ENCODE data around the gene CCDC13.
A peak's percentile ranks its signal among the peaks of the same experiment; 100 is the strongest.
"Not testable (repeated sequence)": the region's sequence is repeated elsewhere in the genome, so short reads cannot be mapped to it uniquely, and the experiment has no call there.

CCDC13 gene, protein sequence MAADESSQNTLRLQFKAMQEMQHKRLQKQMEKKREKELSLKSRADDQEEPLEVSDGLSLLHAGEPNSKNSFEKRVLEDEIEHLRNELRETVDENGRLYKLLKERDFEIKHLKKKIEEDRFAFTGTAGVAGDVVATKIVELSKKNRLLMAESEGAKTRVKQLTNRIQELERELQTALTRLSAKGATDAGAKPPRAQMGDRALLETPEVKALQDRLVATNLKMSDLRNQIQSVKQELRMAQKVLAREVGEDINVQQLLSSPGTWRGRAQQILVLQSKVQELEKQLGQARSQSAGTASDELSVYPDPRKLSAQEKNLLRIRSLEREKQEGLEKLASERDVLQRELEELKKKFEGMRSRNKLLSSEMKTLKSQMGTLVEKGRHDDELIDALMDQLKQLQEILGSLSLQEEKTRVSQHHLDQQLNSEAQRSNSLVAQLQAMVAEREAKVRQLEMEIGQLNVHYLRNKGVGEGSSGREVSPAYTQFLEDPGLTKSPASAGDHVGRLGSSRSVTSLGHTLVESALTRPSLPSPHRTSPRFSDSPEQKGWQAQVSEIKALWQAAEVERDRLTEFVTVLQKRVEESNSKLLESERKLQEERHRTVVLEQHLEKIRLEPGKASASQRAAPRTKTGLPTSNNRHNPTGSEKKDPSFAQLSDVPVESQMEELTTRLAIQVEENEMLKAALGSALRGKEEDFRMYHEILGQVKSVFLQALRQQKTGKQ

GRCh38 chr3:42772670-42773408, at the start of gene CCDC13:
TSS of gene CCDC13 (minus strand) at chr3:42773253. CDS start at chr3:42758345, 14,908 bp downstream.
- Histone ChIP-seq H3K9me3 (no peaks in the 10 kb centered on the region; the same call in 1 of the 2 replicates), H3K4me3 (peak within 1 kb of the TSS; percentile 28), H3K4me1 (peaks cover 3% of the 10 kb centered on the region), H3K36me3 (replicated peaks) (no peaks in the 10 kb centered on the region), H3K27me3 (ENCODE audit: low read depth) (peaks cover 7% of the 10 kb centered on the region)
- peak; percentile 80 to 94 for DNase-seq (ENCODE audit: low spot score in 2 of 2)
- in situ Hi-C loops (cut with MboI; ENCODE audit: low sequenced_read_pairs): no loop called here

DNA sequence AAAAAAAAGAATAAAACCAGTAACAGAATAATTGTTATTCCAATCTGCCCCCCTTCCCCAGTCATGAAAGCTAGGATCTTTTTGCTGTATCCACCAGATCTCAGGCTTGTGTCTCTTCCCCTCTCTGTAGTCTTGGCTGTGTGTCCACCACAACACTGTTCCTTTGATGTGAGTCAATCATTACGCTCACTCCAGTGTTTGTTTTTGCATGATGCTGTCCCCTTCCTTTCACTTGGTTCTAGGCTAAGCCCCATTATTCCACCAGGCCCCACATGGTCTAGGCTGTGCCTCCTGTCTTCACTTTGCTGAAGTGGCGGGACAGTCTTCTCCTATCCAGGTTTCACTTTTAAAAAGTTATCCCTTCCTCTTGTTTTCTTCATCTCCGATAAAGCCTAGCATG, 49.8 kb upstream of the CCDC13 start:
- no peak for DNase-seq (ENCODE audit: low spot score in 2 of 2)
- in situ Hi-C loops (cut with MboI; ENCODE audit: low sequenced_read_pairs): no loop called here
- Histone ChIP-seq H3K4me3 (no peak overlapping the region), H3K4me1 (peaks cover 13% of the 10 kb centered on the region), H3K9me3 (no peaks in the 10 kb centered on the region), H3K27me3 (ENCODE audit: low read depth) (peaks cover 4% of the 10 kb centered on the region; the same call in 1 of the 2 replicates), H3K36me3 (replicated peaks) (no peaks in the 10 kb centered on the region)

- in situ Hi-C loops (cut with MboI; ENCODE audit: low sequenced_read_pairs): no loop called here
- Histone ChIP-seq H3K27me3 (ENCODE audit: low read depth) (peaks cover 9% of the 10 kb centered on the region; the same call in 1 of the 2 replicates), H3K4me1 (peaks cover 5% of the 10 kb centered on the region)
Measured at GRCh38 chr3:42820746-42821051, 47.6 kb upstream of the CCDC13 start.

GRCh38 chr3:42819351-42819965, 46.4 kb upstream of the CCDC13 start:
- peaks cover 9% of the 10 kb centered on the region; the same call in 1 of the 2 replicates for H3K27me3 ChIP-seq (ENCODE audit: low read depth)
- H3K36me3 ChIP-seq (replicated peaks): no peaks in the 10 kb centered on the region
- in situ Hi-C loops (cut with MboI; ENCODE audit: low sequenced_read_pairs): no loop called here
- H3K9me3 ChIP-seq: no peaks in the 10 kb centered on the region
- no peak overlapping the region for H3K4me3 ChIP-seq
- peak in 1 of 2 experiments; percentile 44 for DNase-seq (ENCODE audit: low spot score in 2 of 2)
- H3K4me1 ChIP-seq: peaks cover 9% of the 10 kb centered on the region

More at GRCh38 chr3:42820746-42821051, 47.6 kb upstream of the CCDC13 start:
- DNase-seq (ENCODE audit: low spot score in 2 of 2): no peak
- Histone ChIP-seq H3K36me3 (replicated peaks) (no peaks in the 10 kb centered on the region), H3K9me3 (no peaks in the 10 kb centered on the region), H3K4me3 (no peak overlapping the region)

DNA sequence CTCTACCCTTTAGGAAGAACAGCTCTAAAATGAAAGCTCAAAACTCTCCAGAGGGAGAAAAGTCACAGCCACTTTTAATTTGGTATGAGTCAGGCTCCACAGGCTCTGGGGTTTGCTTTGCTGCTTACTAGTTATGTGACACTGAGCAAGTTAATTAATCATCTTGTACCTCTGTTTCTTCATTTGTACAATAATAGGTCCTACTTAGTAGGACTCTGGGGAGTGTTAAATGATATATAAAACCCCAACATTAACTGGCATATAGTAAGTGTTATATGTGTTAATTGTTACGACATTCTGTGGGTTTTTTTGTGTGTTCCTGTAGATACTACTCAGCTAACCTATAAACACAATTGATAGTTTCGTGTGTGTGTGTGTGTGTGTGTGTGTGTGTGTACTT, 42.8 kb upstream of the CCDC13 start:
- in situ Hi-C loops (cut with MboI; ENCODE audit: low sequenced_read_pairs): no loop called here
- H3K36me3 ChIP-seq (replicated peaks): no peaks in the 10 kb centered on the region
- peaks cover 9% of the 10 kb centered on the region; the same call in 1 of the 2 replicates for H3K27me3 ChIP-seq (ENCODE audit: low read depth)
- no peak overlapping the region for H3K4me3 ChIP-seq
- DNase-seq (ENCODE audit: low spot score in 2 of 2): no peak
- H3K9me3 ChIP-seq: no peaks in the 10 kb centered on the region
- H3K4me1 ChIP-seq: peaks cover 9% of the 10 kb centered on the region

GRCh38 chr3:42814914-42815507, 42.0 kb upstream of the CCDC13 start:
- H3K27me3 ChIP-seq (ENCODE audit: low read depth): peaks cover 9% of the 10 kb centered on the region; the same call in 1 of the 2 replicates
- H3K4me3 ChIP-seq: no peak overlapping the region
- in situ Hi-C loops (cut with MboI; ENCODE audit: low sequenced_read_pairs): no loop called here
- H3K4me1 ChIP-seq: peaks cover 7% of the 10 kb centered on the region
- peak in 1 of 2 experiments; percentile 52 for DNase-seq (ENCODE audit: low spot score in 2 of 2)
- no peaks in the 10 kb centered on the region for H3K9me3 ChIP-seq
- H3K36me3 ChIP-seq (replicated peaks): no peaks in the 10 kb centered on the region

DNA sequence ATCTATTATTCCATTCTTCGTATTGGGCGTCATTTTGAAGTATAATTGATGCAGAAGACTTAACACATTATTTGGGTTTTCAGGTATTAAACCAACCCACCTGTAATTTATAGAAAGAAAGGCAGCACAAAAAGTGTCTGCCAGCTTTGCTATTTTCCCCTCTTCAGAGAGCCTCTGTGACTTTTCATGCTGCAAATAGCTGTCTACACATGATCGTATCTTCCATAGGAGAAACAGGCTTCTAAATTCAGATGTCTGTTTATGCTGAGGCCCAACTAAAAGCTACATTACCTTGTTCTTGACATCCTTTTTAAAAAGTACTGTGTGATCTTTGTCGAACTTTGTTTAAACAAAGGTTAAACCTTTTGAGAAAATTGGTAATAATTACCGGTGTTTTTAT, 41.2 kb upstream of the CCDC13 start:
- Histone ChIP-seq H3K9me3 (no peaks in the 10 kb centered on the region), H3K27me3 (ENCODE audit: low read depth) (peaks cover 9% of the 10 kb centered on the region; the same call in 1 of the 2 replicates), H3K36me3 (replicated peaks) (no peaks in the 10 kb centered on the region), H3K4me3 (no peak overlapping the region), H3K4me1 (0 out of 2 replicates have a peak, but pooled peaks cover 4% of the 10 kb centered on the region)
- in situ Hi-C loops (cut with MboI; ENCODE audit: low sequenced_read_pairs): no loop called here
- no peak for DNase-seq (ENCODE audit: low spot score in 2 of 2)

DNA sequence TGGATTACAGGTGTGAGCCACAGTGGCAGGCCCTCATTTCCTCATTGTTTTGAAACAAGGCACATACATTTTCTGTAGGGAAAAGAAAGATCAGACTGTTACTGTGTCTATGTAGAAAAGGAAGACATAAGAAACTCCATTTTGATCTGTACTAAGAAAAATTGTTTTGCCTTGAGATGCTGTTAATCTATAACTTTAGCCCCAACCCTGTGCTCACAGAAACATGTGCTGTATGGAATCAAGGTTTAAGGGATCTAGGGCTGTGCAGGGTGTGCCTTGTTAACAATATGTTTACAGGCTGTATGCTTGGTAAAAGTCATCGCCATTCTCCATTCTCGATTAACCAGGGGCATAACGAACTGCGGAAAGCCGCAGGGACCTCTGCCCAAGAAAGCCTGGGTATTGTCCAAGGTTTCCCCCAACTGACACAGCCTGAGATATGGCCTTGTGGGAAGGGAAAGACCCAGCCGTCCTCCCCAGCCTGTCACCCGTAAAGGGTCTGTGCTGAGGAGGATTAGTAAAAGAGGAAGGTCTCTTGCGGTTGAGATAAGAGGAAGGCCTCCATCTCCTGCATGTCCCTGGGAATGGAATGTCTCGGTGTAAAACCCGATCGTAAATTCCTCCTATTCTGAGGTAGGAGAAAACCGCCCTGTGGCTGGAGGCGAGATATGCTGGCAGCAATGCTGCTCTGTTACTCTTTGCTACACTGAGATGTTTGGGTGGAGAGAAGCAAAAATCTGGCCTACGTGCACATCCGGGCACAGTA, 38.2 kb upstream of the CCDC13 start:
- H3K27me3 ChIP-seq (ENCODE audit: low read depth); H3K9me3 ChIP-seq; in situ Hi-C loops (cut with MboI; ENCODE audit: low sequenced_read_pairs); DNase-seq (ENCODE audit: low spot score in 2 of 2); H3K36me3 ChIP-seq (replicated peaks); H3K4me3 ChIP-seq: not testable (repeated sequence)
- H3K4me1 ChIP-seq: peaks cover 17% of the 10 kb centered on the region

DNA sequence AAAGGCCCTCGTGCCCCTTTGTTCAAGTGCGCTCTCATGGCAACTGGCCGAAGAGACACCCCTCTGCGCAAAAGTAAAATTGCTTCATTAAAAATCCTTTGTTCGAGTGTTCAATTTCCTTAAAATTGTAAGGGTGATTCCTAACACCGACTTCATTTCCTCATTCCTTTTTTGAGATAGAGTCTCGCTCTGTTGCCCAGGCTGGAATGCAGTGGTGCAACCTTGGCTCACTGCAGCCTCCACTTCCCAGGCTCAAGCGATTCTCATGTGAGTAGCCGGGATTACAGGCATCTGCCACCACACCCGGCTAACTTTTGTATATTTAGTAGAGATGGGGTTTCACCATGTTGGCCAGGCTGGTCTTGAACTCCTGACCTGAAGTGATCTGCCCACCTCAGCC, 37.7 kb upstream of the CCDC13 start:
- H3K27me3 ChIP-seq (ENCODE audit: low read depth); H3K36me3 ChIP-seq (replicated peaks); H3K9me3 ChIP-seq; DNase-seq (ENCODE audit: low spot score in 2 of 2); H3K4me3 ChIP-seq; in situ Hi-C loops (cut with MboI; ENCODE audit: low sequenced_read_pairs): not testable (repeated sequence)
- H3K4me1 ChIP-seq: peaks cover 17% of the 10 kb centered on the region

- no peaks in the 10 kb centered on the region for H3K9me3 ChIP-seq
- in situ Hi-C loops (cut with MboI; ENCODE audit: low sequenced_read_pairs): no loop called here
- no peak within 1 kb of the TSS for H3K4me3 ChIP-seq
- no peak for DNase-seq (ENCODE audit: low spot score in 2 of 2)
- no peaks in the 10 kb centered on the region for H3K36me3 ChIP-seq (replicated peaks)
- H3K4me1 ChIP-seq: peaks cover 16% of the 10 kb centered on the region
- H3K27me3 ChIP-seq (ENCODE audit: low read depth): no peaks in the 10 kb centered on the region
Measured at GRCh38 chr3:42809202-42809601, 36.1 kb upstream of the CCDC13 start, which contains the start of gene ACKR2. TSS of gene ACKR2 (plus strand) at chr3:42809445. CDS start at chr3:42864503, 55,058 bp downstream.

DNA sequence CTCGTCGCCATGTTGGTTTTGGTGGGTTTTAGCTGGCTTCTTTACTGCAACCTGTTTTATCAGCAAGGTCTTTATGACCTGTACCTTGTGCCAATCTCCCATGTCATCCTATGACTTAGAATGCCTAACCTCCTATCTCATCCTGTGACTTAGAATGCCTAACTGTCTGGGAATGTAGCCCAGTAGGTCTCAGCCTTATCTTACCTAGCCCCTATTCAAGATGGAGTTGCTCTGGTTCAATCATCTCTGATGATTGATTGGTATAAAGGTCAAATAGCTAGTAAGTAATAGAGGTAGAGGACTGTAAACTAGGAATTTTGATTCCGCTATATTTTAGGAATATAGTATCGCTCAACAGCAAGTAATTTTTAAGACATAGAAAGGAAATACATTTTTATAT, 34.9 kb upstream of the CCDC13 start:
- in situ Hi-C loops (cut with MboI; ENCODE audit: low sequenced_read_pairs): no loop called here
- no peak for DNase-seq (ENCODE audit: low spot score in 2 of 2)
- H3K36me3 ChIP-seq (replicated peaks): no peaks in the 10 kb centered on the region
- no peaks in the 10 kb centered on the region for H3K27me3 ChIP-seq (ENCODE audit: low read depth)
- H3K4me3 ChIP-seq: no peak overlapping the region
- peaks cover 19% of the 10 kb centered on the region for H3K4me1 ChIP-seq
- no peaks in the 10 kb centered on the region for H3K9me3 ChIP-seq

DNA sequence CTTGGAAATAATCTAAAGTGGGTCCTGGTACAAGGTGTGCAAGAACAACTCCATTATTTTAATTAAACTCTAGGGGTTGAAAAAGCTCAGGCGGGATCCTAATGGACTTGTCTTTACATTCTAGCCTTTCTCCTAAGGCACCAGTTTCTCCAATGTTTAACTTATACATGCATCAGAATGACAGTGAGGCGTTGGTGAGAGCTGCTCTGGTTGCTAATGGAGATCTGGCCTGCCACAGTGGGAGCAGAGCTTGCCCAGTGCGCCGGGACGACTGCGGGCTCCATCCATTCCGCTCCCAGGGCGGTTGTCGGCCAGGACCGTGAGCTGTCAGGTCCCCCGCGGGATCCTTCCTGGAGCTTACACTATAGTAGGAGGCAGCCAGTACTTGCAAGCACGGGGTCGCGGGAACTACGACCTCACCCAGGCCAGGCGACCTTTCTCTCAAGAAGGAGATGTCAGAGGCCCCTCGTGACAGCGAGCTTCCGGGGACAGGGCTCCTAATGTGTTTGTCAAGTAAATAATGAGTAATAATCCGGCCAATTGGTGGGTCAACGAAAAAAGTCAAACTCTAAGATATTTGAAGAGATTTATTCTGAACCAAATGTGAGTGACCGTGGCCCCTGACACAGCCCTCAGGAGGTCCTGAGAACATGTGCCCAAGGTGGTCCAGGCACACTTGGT, 32.2 kb upstream of the CCDC13 start:
- peaks cover 25% of the 10 kb centered on the region for H3K4me1 ChIP-seq
- H3K4me3 ChIP-seq: peak overlapping the region; percentile 71
- no peak for DNase-seq (ENCODE audit: low spot score in 2 of 2)
- H3K27me3 ChIP-seq (ENCODE audit: low read depth): no peaks in the 10 kb centered on the region
- H3K9me3 ChIP-seq: no peaks in the 10 kb centered on the region
- in situ Hi-C loops (cut with MboI; ENCODE audit: low sequenced_read_pairs): no loop called here
- no peaks in the 10 kb centered on the region; the same call in 1 of the 2 replicates for H3K36me3 ChIP-seq (replicated peaks)
